Skin epidermis (tissue), 12 donors: Measurements from ENCODE around the gene NR2F1-AS1.
"Not testable (repeated sequence)": the region's sequence is repeated elsewhere in the genome, so short reads cannot be mapped to it uniquely, and the experiment has no call there.

Experiments
- H3K27ac ChIP-seq, 21 experiments: fragments of 200-600 bp; sonication (generic) in 11 of 21; one replicate each; pipeline ENCODE4 v1.5.0; 2020; ENCODE audit warnings: mild to moderate bottlenecking in 3 of 21, inconsistent platforms in 2 of 21, moderate library complexity in 2 of 21
- H3K4me3 ChIP-seq, 7 experiments: fragments of 200-600 bp; sonication (generic) in 2 of 7; one replicate each; pipeline ENCODE4 v1.5.0; 2020; ENCODE audit warnings: inconsistent platforms in 2 of 7, mild to moderate bottlenecking in 2 of 7, moderate library complexity in 1 of 7

Gene NR2F1-AS1

DNA sequence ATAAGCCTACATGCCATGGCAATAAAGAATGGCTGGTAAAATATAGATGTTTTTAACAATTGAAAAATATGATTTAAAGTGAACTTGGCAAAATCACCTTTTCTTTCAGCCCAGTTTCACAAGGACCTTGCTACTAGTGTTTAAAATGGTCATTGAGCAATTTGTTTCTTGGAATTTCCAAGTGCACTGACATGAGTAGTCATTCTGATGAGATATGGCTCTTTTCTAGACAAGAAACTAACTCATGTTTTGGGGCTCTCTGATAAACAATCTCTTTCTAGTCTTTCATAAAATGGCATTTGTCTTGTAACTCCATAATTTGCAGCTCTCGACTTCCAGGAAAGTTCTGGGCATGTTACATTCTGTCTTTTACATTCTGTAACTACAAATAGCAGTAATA is 176.8 kb downstream of the NR2F1-AS1 start:
- H3K4me3 ChIP-seq: no peak overlapping the region
- H3K27ac ChIP-seq: no peak overlapping the region

DNA sequence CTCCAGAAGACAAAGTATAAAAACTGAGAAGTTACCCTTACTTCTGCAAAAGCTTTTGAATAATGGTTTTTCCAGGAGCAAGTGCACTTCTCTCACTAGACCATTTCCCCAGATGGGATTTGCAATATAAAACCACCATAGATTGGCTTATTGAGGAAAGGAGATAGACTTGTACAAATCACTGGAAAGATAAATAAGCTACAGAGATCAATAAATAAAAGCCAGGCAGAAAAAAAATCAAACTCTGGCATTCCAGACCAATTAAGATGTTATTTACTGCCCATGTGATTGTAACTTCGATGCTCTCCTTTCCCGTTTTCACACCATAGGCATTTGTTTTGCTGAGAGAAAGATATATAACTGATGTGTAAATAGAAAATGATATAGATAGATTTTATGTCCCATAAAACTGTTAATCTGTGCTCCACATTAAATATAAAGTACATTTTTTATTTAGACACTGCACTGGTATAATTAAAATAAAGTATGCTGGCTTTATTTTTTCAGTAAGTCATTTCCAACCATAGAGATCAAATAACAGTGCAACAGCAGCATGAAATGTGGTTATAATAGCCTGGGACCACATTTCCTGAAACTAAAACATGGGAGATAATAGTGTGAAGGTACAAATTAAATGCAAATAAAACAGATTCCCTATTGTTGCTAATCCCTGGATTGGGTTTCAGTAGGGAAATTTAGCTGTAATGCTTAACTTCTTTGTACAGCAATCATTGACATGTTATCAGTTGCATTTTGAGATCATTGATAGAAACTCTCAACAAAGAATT is 177.7 kb downstream of the NR2F1-AS1 start:
- H3K4me3 ChIP-seq: no peak overlapping the region
- no peak overlapping the region for H3K27ac ChIP-seq

- Histone ChIP-seq H3K4me3 (no peak overlapping the region), H3K27ac (no peak overlapping the region)
These were observed 178.6 kb downstream of the NR2F1-AS1 start for GRCh38 chr5:93402451-93402850.

- H3K27ac ChIP-seq: no peak overlapping the region
- H3K4me3 ChIP-seq: no peak overlapping the region
These were observed 179.3 kb downstream of the NR2F1-AS1 start for GRCh38 chr5:93401634-93402213.

- H3K4me3 ChIP-seq: no peak overlapping the region
- H3K27ac ChIP-seq: no peak overlapping the region
These were observed 181.3 kb downstream of the NR2F1-AS1 start for GRCh38 chr5:93399675-93400074.

DNA sequence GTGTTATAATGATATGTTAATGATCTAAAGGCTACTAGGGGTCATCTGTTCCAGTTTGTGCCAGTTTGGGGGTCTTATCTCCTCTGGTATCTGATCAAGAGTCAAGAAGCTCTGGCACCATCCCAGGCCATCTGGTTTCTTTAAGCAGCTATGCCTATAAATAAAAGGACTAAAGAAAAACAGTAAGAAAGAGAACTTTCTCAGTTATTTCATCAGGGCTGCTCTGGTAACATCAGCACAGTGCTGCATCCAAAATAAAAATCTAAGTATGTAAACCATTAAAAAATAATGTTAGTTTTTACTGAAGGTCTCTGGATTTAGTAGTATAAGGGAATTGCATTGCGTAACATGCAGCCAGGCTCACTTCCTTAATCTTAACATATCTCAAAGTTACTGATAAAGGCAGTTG is 185.0 kb downstream of the NR2F1-AS1 start:
- H3K27ac ChIP-seq: no peak overlapping the region
- no peak overlapping the region for H3K4me3 ChIP-seq

GRCh38 chr5:93395010-93395409 is 186.0 kb downstream of the NR2F1-AS1 start:
- no peak overlapping the region for H3K27ac ChIP-seq
- H3K4me3 ChIP-seq: no peak overlapping the region

DNA sequence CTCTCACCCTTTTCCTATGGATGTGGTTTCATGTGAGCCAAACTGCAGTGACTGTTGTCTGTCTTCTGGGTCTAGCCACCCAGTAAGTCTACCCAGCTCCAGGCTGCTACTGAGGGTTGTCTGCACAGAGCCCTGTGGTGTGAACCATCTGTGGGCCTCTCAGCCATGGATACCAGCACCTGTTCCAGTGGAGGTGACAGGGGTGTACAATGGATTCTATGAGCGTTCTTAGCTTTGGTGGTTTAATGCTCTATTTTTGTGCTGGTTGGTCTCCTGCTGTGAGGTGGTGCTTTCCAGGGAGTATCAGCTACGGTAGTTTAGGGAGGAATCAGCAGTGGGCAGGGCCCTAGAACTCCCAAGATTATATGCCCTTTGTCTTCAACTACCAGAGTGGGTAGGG is 186.7 kb downstream of the NR2F1-AS1 start:
- H3K27ac ChIP-seq: no peak overlapping the region

GRCh38 chr5:93391169-93391568 is 189.8 kb downstream of the NR2F1-AS1 start:
- not testable (repeated sequence) for H3K27ac ChIP-seq, H3K4me3 ChIP-seq

More for the DNA sequence above, 186.7 kb downstream of the NR2F1-AS1 start:
- no peak overlapping the region for H3K4me3 ChIP-seq

DNA sequence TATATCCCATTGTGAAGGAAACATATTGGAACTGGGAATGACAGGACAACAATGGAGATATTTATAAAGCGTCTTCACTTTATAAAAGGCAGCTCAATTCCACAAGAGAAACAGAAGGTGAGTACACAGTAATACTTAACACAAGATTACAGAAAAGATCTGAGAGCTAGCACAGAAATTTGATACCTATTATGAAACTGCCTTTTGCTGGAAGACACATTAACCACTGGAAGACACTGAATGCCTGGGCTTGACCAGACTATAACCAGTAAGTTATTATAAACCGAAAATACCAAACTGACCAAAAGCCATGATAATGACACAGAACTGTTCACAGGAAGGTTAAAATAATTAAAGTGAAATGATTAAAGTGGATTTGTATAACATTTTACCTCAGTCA is 195.4 kb downstream of the NR2F1-AS1 start:
- Histone ChIP-seq H3K27ac (no peak overlapping the region), H3K4me3 (no peak overlapping the region)

DNA sequence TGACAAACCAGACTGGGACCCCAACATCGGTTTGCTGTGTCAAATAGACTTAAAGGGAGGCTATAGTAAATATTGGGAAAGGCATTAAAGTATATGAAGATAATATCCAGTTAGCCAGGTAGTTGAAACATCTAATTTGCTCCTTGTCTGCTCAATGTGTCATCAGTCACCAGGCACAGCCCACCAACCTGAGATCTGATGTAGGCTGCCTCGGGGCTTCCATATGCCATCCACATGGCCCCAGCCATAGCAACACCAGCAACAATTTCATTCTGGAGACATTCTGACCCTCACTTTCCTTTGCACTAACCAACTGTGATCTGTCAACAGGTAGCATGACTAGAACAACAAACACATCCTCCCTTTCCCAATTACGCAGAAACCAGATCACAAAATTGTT is 196.0 kb downstream of the NR2F1-AS1 start:
- Histone ChIP-seq H3K27ac (no peak overlapping the region), H3K4me3 (no peak overlapping the region)

GRCh38 chr5:93384026-93384425 is 197.0 kb downstream of the NR2F1-AS1 start:
- Histone ChIP-seq H3K27ac (no peak overlapping the region), H3K4me3 (no peak overlapping the region)

GRCh38 chr5:93382188-93382825 is 198.7 kb downstream of the NR2F1-AS1 start:
- no peak overlapping the region for H3K27ac ChIP-seq
- no peak overlapping the region for H3K4me3 ChIP-seq

DNA sequence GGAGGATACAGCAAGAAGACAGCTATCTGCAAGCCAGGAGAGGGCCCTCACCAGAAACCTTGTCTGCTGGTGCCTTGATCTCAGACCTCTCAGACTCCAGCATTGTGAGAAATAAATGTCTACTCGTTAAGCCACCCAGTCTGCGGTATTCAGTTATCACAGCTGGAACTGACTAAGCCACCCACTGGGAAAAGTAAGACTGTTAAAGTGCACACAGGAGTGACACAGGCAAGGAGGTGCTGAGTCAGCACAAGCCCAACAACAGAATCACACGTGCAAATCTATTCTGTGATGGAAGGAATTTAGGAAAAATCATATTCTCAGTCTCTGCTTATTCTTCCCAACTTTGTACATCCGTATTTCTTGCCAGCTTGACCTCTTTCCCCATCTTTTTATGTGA is 200.0 kb downstream of the NR2F1-AS1 start:
- Histone ChIP-seq H3K27ac (no peak overlapping the region), H3K4me3 (no peak overlapping the region)

GRCh38 chr5:93378073-93378472 is 202.9 kb downstream of the NR2F1-AS1 start:
- no peak overlapping the region for H3K4me3 ChIP-seq
- no peak overlapping the region for H3K27ac ChIP-seq

DNA sequence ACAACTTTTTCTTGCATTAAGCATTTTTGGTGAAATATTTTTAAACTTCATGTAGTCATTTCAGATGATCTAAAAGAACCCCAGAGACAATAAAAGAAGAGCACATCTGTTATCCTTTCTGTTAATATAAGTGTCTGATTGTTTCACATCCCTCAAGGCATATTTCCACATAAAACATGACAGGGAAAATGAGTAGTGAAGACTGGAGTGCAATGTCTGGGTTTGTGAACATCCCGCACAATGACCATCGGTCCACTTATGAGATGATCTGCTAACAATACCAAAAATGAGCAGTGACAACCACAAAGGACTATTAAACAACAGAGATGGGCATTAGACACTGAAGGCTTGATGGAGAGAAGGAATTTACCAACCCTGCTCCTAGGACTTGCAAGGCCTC is 209.1 kb downstream of the NR2F1-AS1 start:
- H3K27ac ChIP-seq: no peak overlapping the region
- H3K4me3 ChIP-seq: no peak overlapping the region

DNA sequence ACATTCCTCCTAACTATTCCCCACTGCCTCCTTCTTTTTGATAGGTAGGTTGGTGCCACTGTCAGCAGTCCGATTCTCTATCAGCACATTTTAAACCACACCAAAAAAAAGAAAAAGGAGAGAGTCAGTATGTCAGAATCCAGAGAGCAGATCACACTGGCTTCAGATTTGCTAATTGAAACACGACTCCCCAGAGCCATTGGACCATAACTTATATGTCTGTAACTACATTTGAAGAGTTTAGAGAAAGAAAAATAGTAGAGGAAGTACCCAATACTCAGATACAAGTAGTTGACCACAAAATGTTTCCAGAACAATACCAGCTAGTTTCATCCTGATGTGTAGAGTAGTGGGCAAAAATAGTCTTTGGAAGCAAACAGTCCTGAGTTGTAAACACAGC is 216.6 kb downstream of the NR2F1-AS1 start:
- no peak overlapping the region for H3K4me3 ChIP-seq
- no peak overlapping the region for H3K27ac ChIP-seq

DNA sequence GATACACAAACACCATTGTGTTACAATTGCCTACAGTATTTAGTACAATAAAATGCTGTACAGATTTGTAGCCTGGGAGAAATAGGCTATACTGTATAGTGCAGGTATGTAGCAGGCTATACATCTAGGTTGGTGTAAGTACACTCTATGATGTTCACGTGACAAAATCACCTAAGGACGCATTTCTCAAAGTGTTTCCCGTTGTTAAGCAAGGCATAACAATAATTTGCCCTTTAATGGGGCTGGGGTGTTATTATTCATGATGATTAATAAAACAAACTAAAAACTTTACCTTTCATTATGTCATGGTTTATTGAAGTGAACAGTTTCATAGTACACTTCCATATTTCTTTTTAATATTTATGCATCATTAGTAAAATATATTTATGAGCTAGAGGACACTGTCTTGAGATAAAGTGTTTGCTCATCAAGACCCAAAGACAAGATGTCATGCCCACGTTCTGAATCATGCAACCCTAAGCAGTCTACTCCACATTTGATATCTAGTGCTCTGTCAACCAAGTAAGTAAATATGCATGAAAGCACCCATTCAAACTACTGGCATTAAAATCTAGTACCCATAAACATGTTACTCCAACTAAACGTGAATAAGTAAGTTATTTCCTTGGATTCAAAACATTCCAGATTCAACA is 220.5 kb downstream of the NR2F1-AS1 start:
- H3K27ac ChIP-seq: no peak overlapping the region
- no peak overlapping the region for H3K4me3 ChIP-seq

DNA sequence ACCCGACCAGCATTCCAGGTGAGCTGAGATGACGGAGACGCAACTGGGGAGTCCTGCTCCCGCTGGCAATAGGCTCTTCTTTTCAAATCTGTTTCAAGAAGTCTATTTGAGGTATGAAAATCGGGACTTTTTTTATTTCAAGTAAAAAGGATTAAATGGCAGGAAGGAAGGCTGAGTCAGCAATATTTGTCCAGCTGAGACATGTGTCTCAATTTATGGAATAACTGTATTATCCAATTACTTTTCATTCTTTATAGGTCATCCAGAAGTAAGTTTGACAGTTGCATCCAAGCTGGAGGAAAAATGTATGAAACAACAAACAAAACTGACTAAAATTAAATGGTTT is 221.1 kb downstream of the NR2F1-AS1 start:
- no peak overlapping the region for H3K4me3 ChIP-seq
- H3K27ac ChIP-seq: no peak overlapping the region
